T-cell (primary cell): Measurements from ENCODE around the gene LYRM4. TPM values are rescaled to one million over a fixed set of nuclear protein-coding genes. Genes with fewer than 3 reads are reported as not detected.

ENCODE experiments used
- ATAC-seq, 4 experiments: fragments of 200-7000 bp in 3 of 4; fragments of 150-1000 bp in 1 of 4; cut with Tn5 transposase; replicated peaks in 1 of 4; 1 replicate in 3 of 4; 2 replicates in 1 of 4; pipeline ENCODE4 v1.10.0; 2021; ENCODE audit warnings: moderate library complexity in 3 of 4, mild to moderate bottlenecking in 2 of 4, moderate number of reproducible peaks in 1 of 4
- CTCF ChIA-PET, 2 donors: fragments of 300-600 bp; sonication (Branson Sonifier 250); formaldehyde crosslinking; loops; one replicate each; lab custom pipeline; 2022; ENCODE audit warnings: antibody characterized with exemption in 2 of 2; lab: Charles Lee
- POLR2A ChIA-PET, 2 donors: fragments of 300-600 bp; sonication (Branson Sonifier 250); formaldehyde crosslinking; loops; one replicate each; lab custom pipeline; 2022; ENCODE audit warnings: antibody characterized with exemption in 2 of 2; lab: Charles Lee
- DNase-seq, 35 experiments: peaks; one replicate each; pipeline versions ENCODE4 v3.0.0 to v3.0.0-alpha.2; 2013 to 2023
- H3K27ac ChIP-seq: one replicate; pipeline ENCODE4 v1.5.1; 2013; ENCODE audit warnings: low read length
- H3K27me3 ChIP-seq, 2 experiments: replicated peaks in 1 of 2; 1 replicate in 1 of 2; 2 replicates in 1 of 2; pipeline versions ENCODE4 v1.6.1 to v1.7.0; 2013; ENCODE audit warnings: low read length in 1 of 2, mixed read lengths in 1 of 2; ENCODE audit not compliant: control insufficient read depth in 2 of 2, insufficient read depth in 2 of 2; ENCODE audit errors: extremely low read depth in 1 of 2
- H3K36me3 ChIP-seq, 2 donors: 1 replicate in 1 of 2; 2 replicates in 1 of 2; pipeline versions ENCODE4 v1.6.1 to v1.7.0; 2013; ENCODE audit warnings: low read length in 1 of 2; ENCODE audit not compliant: control insufficient read depth in 2 of 2, insufficient read depth in 1 of 2; ENCODE audit errors: extremely low read depth in 1 of 2
- H3K4me1 ChIP-seq, 2 experiments: 1 replicate in 1 of 2; 2 replicates in 1 of 2; pipeline versions ENCODE4 v1.6.1 to v1.7.0; 2013; ENCODE audit warnings: low read length in 2 of 2, mixed read lengths in 1 of 2; ENCODE audit not compliant: insufficient read depth in 2 of 2, control insufficient read depth in 1 of 2; ENCODE audit errors: extremely low read depth in 1 of 2
- H3K4me3 ChIP-seq, 2 donors: 1 replicate in 1 of 2; 2 replicates in 1 of 2; pipeline versions ENCODE4 v1.5.1 to v1.7.0; 2013; ENCODE audit warnings: mild to moderate bottlenecking in 2 of 2, low read length in 1 of 2, moderate library complexity in 1 of 2; ENCODE audit not compliant: control insufficient read depth in 1 of 2; ENCODE audit errors: extremely low read depth in 1 of 2
- H3K9me3 ChIP-seq: 2 replicates; pipeline ENCODE4 v1.7.0; 2013
- H3K27ac Mint-ChIP-seq, 2 donors: one replicate each; pipeline ENCODE4 v1.8.0; 2020 to 2021; ENCODE audit warnings: mild to moderate bottlenecking in 2 of 2, mixed read lengths in 2 of 2
- H3K27me3 Mint-ChIP-seq, 2 donors: one replicate each; pipeline ENCODE4 v1.8.0; 2021 to 2022; ENCODE audit warnings: mixed read lengths in 2 of 2
- H3K36me3 Mint-ChIP-seq: one replicate; pipeline ENCODE4 v1.8.0; 2021; ENCODE audit warnings: mixed read lengths
- H3K4me1 Mint-ChIP-seq, 3 donors: one replicate each; pipeline ENCODE4 v1.8.0; 2020 to 2022; ENCODE audit warnings: mixed read lengths in 3 of 3, mild to moderate bottlenecking in 1 of 3
- H3K4me3 Mint-ChIP-seq, 3 donors: one replicate each; pipeline ENCODE4 v1.8.0; 2020 to 2022; ENCODE audit warnings: mild to moderate bottlenecking in 3 of 3, mixed read lengths in 3 of 3, moderate library complexity in 3 of 3
- H3K9me3 Mint-ChIP-seq, 3 donors: one replicate each; pipeline ENCODE4 v1.8.0; 2020 to 2022; ENCODE audit warnings: mixed read lengths in 3 of 3
- WGBS: methylation state at CpG from one replicate; pipeline ENCODE4 v1.1.5; 2013; ENCODE audit warnings: missing lambda C conversion rate; ENCODE audit not compliant: insufficient coverage; 5-methylcytosine and 5-hydroxymethylcytosine counted together
- total RNA-seq, 35 experiments: library from RNA in 6 of 35; stranded (reverse) in 6 of 35; fragments of 120-200 nt in 1 of 35; gene quantifications; one replicate each; pipeline versions ENCODE4 v1.2.1 to v1.2.4 and lab custom pipeline; 2013 to 2026

The LYRM4 gene
- total RNA-seq, 5 donors from 2014 or later (not counting 1 experiment from before 2014, with no cell fraction given), result 17.7 to 25.6 (median 20.4) TPM

DNA sequence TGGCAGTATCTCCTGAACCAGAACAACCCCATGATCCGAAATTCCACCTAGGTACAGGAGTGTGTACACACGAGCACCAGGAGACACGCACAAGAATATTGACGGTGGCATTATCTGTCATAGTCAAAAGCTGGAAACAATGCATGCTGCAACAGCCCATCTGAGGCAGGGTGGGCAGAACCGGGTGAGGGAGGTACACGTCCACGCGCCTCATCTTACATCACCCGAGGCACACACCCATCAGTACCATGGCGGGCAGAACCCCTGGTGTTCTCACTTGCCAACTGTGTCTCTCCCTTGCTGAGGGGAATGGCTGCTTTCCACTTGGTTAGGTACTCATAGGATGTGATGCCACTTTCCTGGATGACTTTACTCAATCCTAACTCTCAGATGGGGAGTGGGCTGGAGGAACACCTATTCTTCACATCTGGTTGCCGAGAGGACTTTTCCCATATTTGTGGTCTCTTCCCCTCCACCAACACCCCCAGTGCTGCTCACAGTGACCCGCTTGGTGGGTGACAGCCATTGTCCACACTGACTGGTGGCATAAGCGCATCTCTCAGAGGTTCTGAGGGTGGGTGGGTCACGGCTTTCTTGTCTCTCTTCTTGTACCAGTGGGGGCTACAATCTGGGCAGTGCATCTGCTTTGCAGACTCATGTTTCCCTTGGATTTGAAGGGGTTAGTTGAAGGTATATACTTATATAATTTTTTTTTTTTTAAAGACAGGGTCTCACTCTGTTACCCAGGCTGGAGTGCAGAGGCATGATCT is 162.1 kb downstream of the LYRM4 start:
- no peak overlapping the region for H3K27ac Mint-ChIP-seq
- H3K4me3 Mint-ChIP-seq, result no peak overlapping the region
- ChIA-PET CTCF (no interaction called here), POLR2A (no interaction called here)
- WGBS, result 89% methylated on average over 7 of the region's 14 CpGs
- no peaks in the 10 kb centered on the region for H3K36me3 Mint-ChIP-seq
- Histone ChIP-seq H3K36me3 (no peaks in the 10 kb centered on the region), H3K9me3 (no peaks in the 10 kb centered on the region), H3K27me3 (peaks cover 0 to 7% of the 10 kb centered on the region in 2 experiments), H3K4me3 (no peak overlapping the region), H3K4me1 (no peaks in the 10 kb centered on the region), H3K27ac (no peak overlapping the region)
- H3K4me1 Mint-ChIP-seq, result no peaks in the 10 kb centered on the region
- ATAC-seq, result no peak
- no peaks in the 10 kb centered on the region for H3K9me3 Mint-ChIP-seq
- H3K27me3 Mint-ChIP-seq, result peaks cover 0 to 13% of the 10 kb centered on the region in 2 donors
- DNase-seq, result no peak

- Histone ChIP-seq H3K4me1 (peaks cover 0 to 8% of the 10 kb centered on the region in 2 experiments), H3K4me3 (no peak overlapping the region), H3K27ac (no peak overlapping the region), H3K36me3 (no peaks in the 10 kb centered on the region), H3K9me3 (no peaks in the 10 kb centered on the region), H3K27me3 (peaks cover 0 to 7% of the 10 kb centered on the region in 2 experiments)
- WGBS, result no CpG with 5 or more reads among the region's 2 CpGs
- ATAC-seq (no peak), DNase-seq (no peak)
- Mint-ChIP-seq H3K4me1 (peaks cover 4 to 6% (median 6%) of the 10 kb centered on the region in 3 donors), H3K36me3 (no peaks in the 10 kb centered on the region), H3K27me3 (peaks cover under 1 to 25% of the 10 kb centered on the region in 2 donors), H3K9me3 (no peaks in the 10 kb centered on the region), H3K27ac (no peak overlapping the region), H3K4me3 (no peak overlapping the region)
- ChIA-PET CTCF (no interaction called here), POLR2A (no interaction called here)
Observed at GRCh38 chr6:5096482-5096881, 164.3 kb downstream of the LYRM4 start.

GRCh38 chr6:5095236-5095635 is 165.5 kb downstream of the LYRM4 start:
- no peaks in the 10 kb centered on the region for H3K36me3 ChIP-seq
- H3K9me3 Mint-ChIP-seq, result no peaks in the 10 kb centered on the region
- H3K9me3 ChIP-seq, result no peaks in the 10 kb centered on the region
- H3K27me3 ChIP-seq, result peaks cover 0 to 15% of the 10 kb centered on the region in 2 experiments
- no peak overlapping the region for H3K4me3 Mint-ChIP-seq
- H3K4me1 ChIP-seq, result peaks cover 4 to 19% of the 10 kb centered on the region in 2 experiments
- no peaks in the 10 kb centered on the region for H3K36me3 Mint-ChIP-seq
- 89% methylated on average over 2 of the region's 3 CpGs for WGBS
- H3K4me1 Mint-ChIP-seq, result peaks cover 8 to 13% (median 10%) of the 10 kb centered on the region in 3 donors
- no peak overlapping the region for H3K4me3 ChIP-seq
- no peak for DNase-seq
- no peak overlapping the region for H3K27ac Mint-ChIP-seq
- ChIA-PET CTCF (no interaction called here), POLR2A (no interaction called here)
- no peak overlapping the region for H3K27ac ChIP-seq
- ATAC-seq, result no peak
- peaks cover 8 to 32% of the 10 kb centered on the region in 2 donors for H3K27me3 Mint-ChIP-seq

DNA sequence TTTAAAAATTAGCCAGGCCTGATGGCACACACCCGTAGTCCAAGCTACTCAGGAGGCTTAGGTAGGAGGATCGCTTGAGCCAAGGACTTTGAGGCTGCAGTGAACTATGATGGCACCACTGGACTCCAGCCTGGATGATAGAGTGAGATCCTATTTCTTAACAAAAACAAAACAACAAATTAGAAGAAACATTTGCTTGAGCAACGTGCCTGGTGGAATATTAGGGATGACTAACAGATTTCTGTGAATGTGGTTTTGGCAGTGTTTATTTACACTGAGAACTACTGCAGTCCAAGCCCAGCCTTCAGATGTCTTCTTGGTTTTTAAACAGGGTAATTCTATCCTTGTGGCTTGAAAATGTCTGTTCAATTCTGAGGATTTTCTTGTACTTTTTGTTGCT is 166.4 kb downstream of the LYRM4 start:
- no peak overlapping the region for H3K27ac Mint-ChIP-seq
- H3K9me3 Mint-ChIP-seq, result no peaks in the 10 kb centered on the region
- CTCF ChIA-PET, result no interaction called here
- POLR2A ChIA-PET, result no interaction called here
- ATAC-seq, result no peak
- peaks cover 0 to 16% of the 10 kb centered on the region in 2 experiments for H3K27me3 ChIP-seq
- no peak overlapping the region for H3K27ac ChIP-seq
- no peak overlapping the region for H3K4me3 Mint-ChIP-seq
- no peaks in the 10 kb centered on the region for H3K9me3 ChIP-seq
- no peaks in the 10 kb centered on the region for H3K36me3 Mint-ChIP-seq
- no peak for DNase-seq
- peaks cover 8 to 13% (median 13%) of the 10 kb centered on the region in 3 donors for H3K4me1 Mint-ChIP-seq
- WGBS, result no CpG with 5 or more reads among the region's 3 CpGs
- no peak overlapping the region for H3K4me3 ChIP-seq
- H3K36me3 ChIP-seq, result no peaks in the 10 kb centered on the region
- peaks cover 8 to 38% of the 10 kb centered on the region in 2 donors for H3K27me3 Mint-ChIP-seq
- peaks cover 4 to 24% of the 10 kb centered on the region in 2 experiments for H3K4me1 ChIP-seq

DNA sequence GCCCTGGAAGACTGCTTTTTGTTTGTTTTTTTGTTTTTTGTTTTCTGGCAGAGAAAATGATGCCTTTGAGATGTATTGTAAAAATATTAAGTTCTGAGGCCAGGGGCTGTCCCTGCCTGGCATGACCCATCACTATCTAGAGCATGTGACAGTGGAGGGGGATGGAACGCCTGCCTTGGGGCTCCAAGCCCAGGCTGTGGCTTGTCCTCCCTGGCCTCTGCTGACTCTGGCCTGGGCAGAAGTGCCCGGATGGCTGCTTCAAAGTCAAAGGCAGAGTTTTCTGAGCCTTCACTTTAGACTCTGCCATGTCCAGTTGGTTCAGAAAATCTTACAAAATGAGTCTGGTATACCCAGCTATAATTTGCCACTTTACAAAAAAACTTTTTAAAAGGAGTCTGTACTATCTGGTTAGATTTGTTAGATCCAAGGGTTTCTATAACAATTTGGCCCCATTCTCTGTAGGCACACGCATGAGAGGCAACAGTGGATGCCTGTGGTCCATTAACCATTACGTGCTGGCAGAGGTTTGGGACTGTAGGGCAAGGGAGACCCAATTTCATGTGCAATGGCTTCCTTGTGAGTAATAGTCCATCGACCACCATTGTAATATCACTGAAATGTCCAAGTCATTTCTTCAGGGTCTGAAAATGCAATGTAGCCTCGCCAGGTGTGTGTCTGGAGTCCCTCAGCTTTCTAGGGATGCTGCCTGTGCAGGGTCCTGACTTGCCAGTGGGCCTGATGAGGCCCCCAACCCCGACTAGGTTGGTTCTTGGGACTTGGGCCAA is 167.3 kb downstream of the LYRM4 start:
- no peaks in the 10 kb centered on the region for H3K36me3 Mint-ChIP-seq
- H3K27ac Mint-ChIP-seq, result no peak overlapping the region
- Histone ChIP-seq H3K36me3 (no peaks in the 10 kb centered on the region), H3K9me3 (no peaks in the 10 kb centered on the region), H3K4me3 (no peak overlapping the region), H3K27me3 (peaks cover 0 to 16% of the 10 kb centered on the region in 2 experiments), H3K27ac (no peak overlapping the region), H3K4me1 (peaks cover 4 to 24% of the 10 kb centered on the region in 2 experiments)
- H3K4me3 Mint-ChIP-seq, result no peak overlapping the region
- no peak for ATAC-seq
- no peak for DNase-seq
- no peaks in the 10 kb centered on the region for H3K9me3 Mint-ChIP-seq
- WGBS, result 60% methylated on average over 3 of the region's 7 CpGs
- H3K27me3 Mint-ChIP-seq, result peaks cover 8 to 41% of the 10 kb centered on the region in 2 donors
- POLR2A ChIA-PET, result no interaction called here
- peaks cover 8 to 13% (median 13%) of the 10 kb centered on the region in 3 donors for H3K4me1 Mint-ChIP-seq
- CTCF ChIA-PET, result no interaction called here

DNA sequence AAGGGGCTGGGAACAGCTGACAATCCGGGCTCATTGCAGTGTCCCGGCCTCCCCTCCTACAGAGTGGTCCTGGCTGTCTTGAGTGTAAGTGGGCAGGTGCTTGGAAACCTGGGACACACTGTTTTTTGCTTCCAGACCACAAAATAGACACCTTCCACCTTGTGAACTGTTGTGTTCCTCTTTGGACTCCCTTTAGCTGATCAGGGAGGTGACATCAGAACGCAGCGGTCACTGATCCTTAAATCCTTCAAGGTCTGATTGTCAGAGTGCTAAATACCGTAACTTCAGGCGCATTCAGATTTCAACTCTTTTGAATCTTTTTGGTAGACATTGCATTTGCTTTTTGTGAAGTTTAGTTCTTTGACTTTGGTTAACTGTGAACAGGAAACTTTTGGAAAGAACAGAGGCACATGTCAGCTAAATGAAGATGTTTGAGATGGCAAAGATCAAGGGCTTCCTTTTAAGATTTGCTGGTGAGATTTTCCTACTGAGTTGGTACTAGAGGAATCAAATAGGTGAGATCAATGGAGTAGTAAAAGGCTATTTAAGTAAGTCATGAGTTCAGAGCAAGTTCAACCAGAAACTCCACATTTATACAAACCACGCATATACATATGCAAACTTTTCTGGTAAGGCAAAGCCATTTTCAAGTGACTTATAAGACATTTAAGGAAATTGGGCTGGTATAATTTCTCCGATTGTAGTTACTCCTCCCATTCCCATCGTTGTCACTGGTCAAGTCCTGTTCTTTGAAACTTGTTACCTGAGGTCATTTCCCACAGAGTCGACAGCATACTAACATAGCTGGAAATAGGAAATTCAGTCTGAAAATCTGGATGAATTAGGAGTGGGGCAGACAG is 169.3 kb downstream of the LYRM4 start:
- ChIA-PET POLR2A (interaction anchor here in 1 of 2 donors (1.1 kb wide), 1 partner anchor 23 kb away, joined by 5 read pairs; no protein-coding TSS in a partner anchor), CTCF (interaction anchor here in 1 of 2 donors (0.6 kb wide), 1 partner anchor 12 kb away, joined by 3 read pairs; no protein-coding TSS in a partner anchor)
- Mint-ChIP-seq H3K27ac (no peak overlapping the region), H3K36me3 (no peaks in the 10 kb centered on the region), H3K27me3 (peaks cover 16 to 54% of the 10 kb centered on the region in 2 donors), H3K4me1 (peaks cover 11 to 13% (median 13%) of the 10 kb centered on the region in 3 donors), H3K4me3 (no peak overlapping the region), H3K9me3 (no peaks in the 10 kb centered on the region)
- Histone ChIP-seq H3K27me3 (peaks cover 2 to 30% of the 10 kb centered on the region in 2 experiments), H3K9me3 (no peaks in the 10 kb centered on the region), H3K4me1 (peaks cover 4 to 24% of the 10 kb centered on the region in 2 experiments), H3K4me3 (no peak overlapping the region), H3K27ac (no peak overlapping the region), H3K36me3 (no peaks in the 10 kb centered on the region)
- no peak for DNase-seq
- no peak for ATAC-seq
- WGBS, result 36% methylated on average over 4 of the region's 10 CpGs
